Eye (tissue), 1 donor: ENCODE measurements around the gene POLR1D.
"Not testable (repeated sequence)": the region's sequence is repeated elsewhere in the genome, so short reads cannot be mapped to it uniquely, and the experiment has no call there.

ENCODE experiments used
- DNase-seq: peaks from one replicate; pipeline ENCODE4 v3.0.0-alpha.2; 2015

The POLR1D gene

GRCh38 chr13:27619093-27619727 is 2.5 kb upstream of the POLR1D start:
- DNase-seq = no peak

- no peak for DNase-seq
Observed at GRCh38 chr13:27619728-27620376, 1.8 kb upstream of the POLR1D start.

- DNase-seq = peak; percentile 98
Observed at GRCh38 chr13:27620377-27621115, 1.1 kb upstream of the POLR1D start, which contains the start of gene LNX2. Gene LNX2 (minus strand): TSS chr13:27620529. CDS start chr13:27581703, 38,826 bp downstream.

GRCh38 chr13:27621116-27621365 is 651 bp upstream of the POLR1D start:
- no peak for DNase-seq

- DNase-seq = no peak
Observed at GRCh38 chr13:27622102-27622820, 569 bp downstream of the POLR1D start.

GRCh38 chr13:27622881-27623280 is 1.2 kb downstream of the POLR1D start:
- DNase-seq = no peak

- DNase-seq = no peak
Observed at GRCh38 chr13:27624071-27624470, 2.4 kb downstream of the POLR1D start.

GRCh38 chr13:27625839-27626238 is 4.1 kb downstream of the POLR1D start:
- no peak for DNase-seq

- DNase-seq = no peak
Observed at GRCh38 chr13:27627380-27627779, 5.7 kb downstream of the POLR1D start.

- no peak for DNase-seq
Observed at GRCh38 chr13:27628081-27628480, 6.4 kb downstream of the POLR1D start.

GRCh38 chr13:27628766-27629165 is 7.1 kb downstream of the POLR1D start:
- not testable (repeated sequence) for DNase-seq

- no peak for DNase-seq
Observed at GRCh38 chr13:27631156-27631555, 9.5 kb downstream of the POLR1D start.

GRCh38 chr13:27631665-27632064 is 10.0 kb downstream of the POLR1D start:
- no peak for DNase-seq

- DNase-seq = no peak
Observed at GRCh38 chr13:27632214-27632613, 10.5 kb downstream of the POLR1D start.

GRCh38 chr13:27632648-27633047 is 11.0 kb downstream of the POLR1D start:
- DNase-seq = no peak

- DNase-seq = no peak
Observed at GRCh38 chr13:27634231-27634630, 12.5 kb downstream of the POLR1D start.

- no peak for DNase-seq
Observed at GRCh38 chr13:27634791-27635190, 13.1 kb downstream of the POLR1D start.

- no peak for DNase-seq
Observed at GRCh38 chr13:27635266-27635665, 13.6 kb downstream of the POLR1D start.

GRCh38 chr13:27636589-27637288 is 15.0 kb downstream of the POLR1D start:
- DNase-seq = no peak

GRCh38 chr13:27637289-27637626 is 15.6 kb downstream of the POLR1D start:
- no peak for DNase-seq

- DNase-seq = no peak
Observed at GRCh38 chr13:27638001-27638400, 16.3 kb downstream of the POLR1D start.

- DNase-seq = peak; percentile 19
Observed at GRCh38 chr13:27638521-27638920, 16.8 kb downstream of the POLR1D start.

GRCh38 chr13:27639186-27639585 is 17.5 kb downstream of the POLR1D start:
- DNase-seq = no peak
